Psoas muscle (tissue), 8 donors: ENCODE results near the gene PAK5. TPM values are rescaled to one million over a fixed set of nuclear protein-coding genes. Genes with fewer than 3 reads are reported as not detected.

ENCODE experiments used
- ATAC-seq, 4 donors: fragments of 200-7000 bp; cut with Tn5 transposase; one replicate each; pipeline ENCODE4 v1.9.1; 2020; ENCODE audit warnings: moderate library complexity in 3 of 4, mild to moderate bottlenecking in 2 of 4
- DNase-seq, 2 donors: peaks; one replicate each; pipeline ENCODE4 v3.0.0-alpha.2; 2020
- H3K27ac ChIP-seq: fragments of 200-600 bp; one replicate; pipeline ENCODE4 v1.8.0; 2022
- H3K27me3 ChIP-seq, 3 donors: fragments of 200-600 bp in 1 of 3; one replicate each; pipeline versions ENCODE4 v1.6.1 to v1.8.0; 2013 to 2022; ENCODE audit warnings: low read length in 2 of 3, mild to moderate bottlenecking in 2 of 3, moderate library complexity in 1 of 3; ENCODE audit not compliant: insufficient read depth in 3 of 3
- H3K36me3 ChIP-seq, 2 donors: fragments of 200-600 bp in 1 of 2; one replicate each; pipeline versions ENCODE4 v1.6.1 to v1.8.0; 2013 to 2022; ENCODE audit warnings: low read depth in 1 of 2, mild to moderate bottlenecking in 1 of 2, moderate library complexity in 1 of 2; ENCODE audit not compliant: insufficient read depth in 1 of 2
- H3K4me1 ChIP-seq: fragments of 200-600 bp; one replicate; pipeline ENCODE4 v1.8.0; 2022
- H3K4me3 ChIP-seq: fragments of 200-600 bp; one replicate; pipeline ENCODE4 v1.8.0; 2022; ENCODE audit warnings: mild to moderate bottlenecking
- H3K9me3 ChIP-seq: fragments of 200-600 bp; one replicate; pipeline ENCODE4 v1.8.0; 2022
- WGBS, 3 donors: extraction: QIAGEN DNeasy Blood & Tissue Kit; methylation state at CpG; one replicate each; pipeline versions ENCODE4 v1.1.6 to v1.1.7; 2013; 5-methylcytosine and 5-hydroxymethylcytosine counted together
- intact Hi-C, 2 donors: fragments of 100-400 bp; cut with DNase I; formaldehyde crosslinking; loops; one replicate each; pipeline versions ENCODE4 v1.11.0 to v1.14.2; 2022
- polyA plus RNA-seq, 3 donors: library from polyadenylated mRNA; stranded (reverse); fragments of 200-250 nt; gene quantifications; one replicate each; pipeline ENCODE4 v1.2.3, GENCODE V29; 2013
- total RNA-seq, 4 donors: library from RNA; stranded (reverse); fragmentation: NEBNext Ultra II Directional in 2 of 4; extraction: Animal tissue kit (Norgen Biotek cat#: 25700) in 2 of 4; gene quantifications; one replicate each; pipeline versions ENCODE4 v1.2.1 to v1.2.4, GENCODE V29; 2021 to 2023
- TF ChIP-seq, protein P1 (sequence below): fragments of 200-600 bp; IDR thresholded peaks from one replicate; pipeline ENCODE4 v1.8.0; 2022; ENCODE audit warnings: antibody characterized with exemption
- donor health status: healthy with polysubstance abuse.
- donor health status: DM: no; HTN: no; CAD: no; lungs with moderate emphysema.
- donor health status: Bipolar disorder and iron deficiency.
- donor health status: healthy.
- donor health status: DM: yes; HTN: yes; CAD: no.
- donor health status: DM: no; HTN: no; CAD: no.
- donor health status: DM: no; HTN: no; CAD: no.
- donor health status: DM: yes; HTN: yes; CAD: no.

Gene PAK5
- total and polyA plus RNA-seq, 7 donors: 0.01 TPM; not detected in 6

- no peak overlapping the region for H3K4me3 ChIP-seq
- no peaks in the 10 kb centered on the region for H3K9me3 ChIP-seq
- H3K27ac ChIP-seq: no peak overlapping the region
- intact Hi-C loops: no loop called here
- H3K4me1 ChIP-seq: no peaks in the 10 kb centered on the region
- ATAC-seq: no peak
- no peaks in the 10 kb centered on the region for H3K36me3 ChIP-seq
- 89 to 91% (median 89%) methylated on average over 3 of the region's 3 CpGs for WGBS, 3 donors
- TF ChIP-seq, protein P1, sequence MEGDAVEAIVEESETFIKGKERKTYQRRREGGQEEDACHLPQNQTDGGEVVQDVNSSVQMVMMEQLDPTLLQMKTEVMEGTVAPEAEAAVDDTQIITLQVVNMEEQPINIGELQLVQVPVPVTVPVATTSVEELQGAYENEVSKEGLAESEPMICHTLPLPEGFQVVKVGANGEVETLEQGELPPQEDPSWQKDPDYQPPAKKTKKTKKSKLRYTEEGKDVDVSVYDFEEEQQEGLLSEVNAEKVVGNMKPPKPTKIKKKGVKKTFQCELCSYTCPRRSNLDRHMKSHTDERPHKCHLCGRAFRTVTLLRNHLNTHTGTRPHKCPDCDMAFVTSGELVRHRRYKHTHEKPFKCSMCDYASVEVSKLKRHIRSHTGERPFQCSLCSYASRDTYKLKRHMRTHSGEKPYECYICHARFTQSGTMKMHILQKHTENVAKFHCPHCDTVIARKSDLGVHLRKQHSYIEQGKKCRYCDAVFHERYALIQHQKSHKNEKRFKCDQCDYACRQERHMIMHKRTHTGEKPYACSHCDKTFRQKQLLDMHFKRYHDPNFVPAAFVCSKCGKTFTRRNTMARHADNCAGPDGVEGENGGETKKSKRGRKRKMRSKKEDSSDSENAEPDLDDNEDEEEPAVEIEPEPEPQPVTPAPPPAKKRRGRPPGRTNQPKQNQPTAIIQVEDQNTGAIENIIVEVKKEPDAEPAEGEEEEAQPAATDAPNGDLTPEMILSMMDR: no peak
- DNase-seq: no peak
- peaks cover 0 to 2% (median 0%) of the 10 kb centered on the region in 3 donors for H3K27me3 ChIP-seq
Measured at GRCh38 chr20:9490631-9491030, 348.2 kb downstream of the PAK5 start.

DNA sequence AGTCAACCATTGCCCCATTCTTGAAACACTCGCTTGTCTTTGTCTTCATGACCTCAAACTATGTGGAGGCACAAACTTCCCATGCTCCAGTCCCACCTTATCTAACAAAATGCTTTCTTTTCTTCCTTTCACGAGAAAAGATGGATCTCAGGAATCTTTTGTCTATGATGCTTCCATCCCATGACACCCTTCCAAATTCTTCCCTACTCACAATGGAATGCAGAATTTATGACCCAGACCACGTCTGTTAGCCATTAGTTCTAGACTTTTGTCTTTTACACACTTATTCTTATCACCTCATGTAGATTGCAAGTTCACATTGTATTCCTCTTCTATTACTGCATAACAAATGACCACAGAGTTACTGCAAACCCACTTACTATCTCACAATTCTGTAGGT, 348.7 kb downstream of the PAK5 start:
- no peak overlapping the region for H3K27ac ChIP-seq
- TF ChIP-seq, protein P1: no peak
- 63 to 70% (median 70%) methylated on average over 3 of the region's 3 CpGs for WGBS, 3 donors
- no peaks in the 10 kb centered on the region for H3K27me3 ChIP-seq
- no peaks in the 10 kb centered on the region for H3K9me3 ChIP-seq
- no peak for DNase-seq
- ATAC-seq: no peak
- no peaks in the 10 kb centered on the region for H3K4me1 ChIP-seq
- intact Hi-C loops: no loop called here
- no peak overlapping the region for H3K4me3 ChIP-seq
- no peaks in the 10 kb centered on the region for H3K36me3 ChIP-seq

DNA sequence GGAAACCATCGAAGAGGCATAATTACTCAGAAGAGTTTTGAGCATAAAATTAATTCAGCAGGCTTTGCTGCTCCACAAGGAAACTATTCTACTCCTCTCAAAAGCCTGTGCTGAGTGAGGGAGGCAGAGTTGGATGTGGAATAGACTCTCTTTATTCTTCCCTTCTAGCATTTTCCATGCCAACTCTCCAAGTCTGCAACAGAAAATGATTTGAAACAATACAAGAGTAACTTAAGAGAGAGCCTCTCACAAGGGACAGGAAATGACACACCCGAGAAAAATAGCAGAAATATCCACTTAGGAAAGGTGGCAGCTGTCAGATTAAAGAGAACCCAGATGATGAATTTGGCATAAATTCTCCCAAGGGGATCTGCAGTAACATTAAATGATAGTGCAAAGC, 350.8 kb downstream of the PAK5 start:
- Histone ChIP-seq H3K4me1 (no peaks in the 10 kb centered on the region), H3K4me3 (no peak overlapping the region), H3K9me3 (no peaks in the 10 kb centered on the region), H3K27me3 (no peaks in the 10 kb centered on the region), H3K27ac (no peak overlapping the region), H3K36me3 (no peaks in the 10 kb centered on the region)
- WGBS, 3 donors: 14 to 37% (median 24%) methylated on average over 2 of the region's 2 CpGs
- TF ChIP-seq, protein P1: no peak
- DNase-seq (no peak), ATAC-seq (no peak)
- intact Hi-C loops: no loop called here

Other genes starting within 250 kb of the PAK5 start
- gene ANKEF1, start 195.9 kb upstream of the PAK5 start, total RNA-seq: 1 to 10 TPM; 1.1 to 2.7 (median 1.7) TPM
- 1 to 10 TPM in 2 of 3 donors, under 1 TPM in 1; 0.52 to 1.3 (median 1.3) TPM for gene ANKEF1, start 195.9 kb upstream of the PAK5 start, polyA plus RNA-seq